ENCODE measurements around the gene PNKD.

DNA sequence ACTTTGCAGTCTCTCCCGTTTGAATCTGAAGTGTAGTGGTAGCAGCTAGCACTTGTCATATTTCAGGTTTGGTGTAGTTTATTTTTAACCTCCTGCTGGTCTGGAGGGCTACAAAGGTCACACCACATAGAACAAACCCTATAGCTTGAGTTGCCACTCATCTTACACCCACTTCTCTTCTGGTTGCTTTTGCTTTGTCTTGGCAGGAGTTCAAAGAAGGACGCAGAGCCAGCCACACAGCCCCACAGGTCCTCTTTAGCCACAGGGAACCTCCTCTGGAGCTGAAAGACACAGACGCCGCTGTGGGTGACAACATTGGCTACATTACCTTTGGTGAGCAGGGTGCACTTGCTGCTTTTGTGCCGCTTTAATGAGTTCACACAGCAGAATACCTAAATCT, 25.1 kb upstream of the PNKD start:
- TF ChIP-seq YY1 (IDR thresholded peaks at IDR 0.05; ENCODE audit: low read depth) (no peak), RAD21 (IDR thresholded peaks at IDR 0.05; ENCODE audit: low read depth) (no peak), TAF1 (IDR thresholded peaks at IDR 0.05; ENCODE audit: low read depth) (no peak), CEBPB (IDR thresholded peaks at IDR 0.05) (no peak), EP300 (IDR thresholded peaks at IDR 0.05; ENCODE audit: borderline replicate concordance) (no peak), EGR1 (IDR thresholded peaks at IDR 0.05) (no peak), TEAD4 (IDR thresholded peaks at IDR 0.05) (no peak), NFIC (IDR thresholded peaks at IDR 0.05) (no peak), TCF12 (IDR thresholded peaks at IDR 0.05; ENCODE audit: low read depth) (no peak), ZBTB7A (IDR thresholded peaks at IDR 0.05; ENCODE audit: low read depth) (no peak), CREB1 (IDR thresholded peaks at IDR 0.05; ENCODE audit: low read depth) (no peak)
- TF ChIP-seq, protein P1, sequence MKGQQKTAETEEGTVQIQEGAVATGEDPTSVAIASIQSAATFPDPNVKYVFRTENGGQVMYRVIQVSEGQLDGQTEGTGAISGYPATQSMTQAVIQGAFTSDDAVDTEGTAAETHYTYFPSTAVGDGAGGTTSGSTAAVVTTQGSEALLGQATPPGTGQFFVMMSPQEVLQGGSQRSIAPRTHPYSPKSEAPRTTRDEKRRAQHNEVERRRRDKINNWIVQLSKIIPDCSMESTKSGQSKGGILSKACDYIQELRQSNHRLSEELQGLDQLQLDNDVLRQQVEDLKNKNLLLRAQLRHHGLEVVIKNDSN (IDR thresholded peaks at IDR 0.05), result no peak
- TF ChIP-seq, protein P2, sequence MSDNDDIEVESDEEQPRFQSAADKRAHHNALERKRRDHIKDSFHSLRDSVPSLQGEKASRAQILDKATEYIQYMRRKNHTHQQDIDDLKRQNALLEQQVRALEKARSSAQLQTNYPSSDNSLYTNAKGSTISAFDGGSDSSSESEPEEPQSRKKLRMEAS (IDR thresholded peaks at IDR 0.05), result no peak
- TF ChIP-seq, protein P3, sequence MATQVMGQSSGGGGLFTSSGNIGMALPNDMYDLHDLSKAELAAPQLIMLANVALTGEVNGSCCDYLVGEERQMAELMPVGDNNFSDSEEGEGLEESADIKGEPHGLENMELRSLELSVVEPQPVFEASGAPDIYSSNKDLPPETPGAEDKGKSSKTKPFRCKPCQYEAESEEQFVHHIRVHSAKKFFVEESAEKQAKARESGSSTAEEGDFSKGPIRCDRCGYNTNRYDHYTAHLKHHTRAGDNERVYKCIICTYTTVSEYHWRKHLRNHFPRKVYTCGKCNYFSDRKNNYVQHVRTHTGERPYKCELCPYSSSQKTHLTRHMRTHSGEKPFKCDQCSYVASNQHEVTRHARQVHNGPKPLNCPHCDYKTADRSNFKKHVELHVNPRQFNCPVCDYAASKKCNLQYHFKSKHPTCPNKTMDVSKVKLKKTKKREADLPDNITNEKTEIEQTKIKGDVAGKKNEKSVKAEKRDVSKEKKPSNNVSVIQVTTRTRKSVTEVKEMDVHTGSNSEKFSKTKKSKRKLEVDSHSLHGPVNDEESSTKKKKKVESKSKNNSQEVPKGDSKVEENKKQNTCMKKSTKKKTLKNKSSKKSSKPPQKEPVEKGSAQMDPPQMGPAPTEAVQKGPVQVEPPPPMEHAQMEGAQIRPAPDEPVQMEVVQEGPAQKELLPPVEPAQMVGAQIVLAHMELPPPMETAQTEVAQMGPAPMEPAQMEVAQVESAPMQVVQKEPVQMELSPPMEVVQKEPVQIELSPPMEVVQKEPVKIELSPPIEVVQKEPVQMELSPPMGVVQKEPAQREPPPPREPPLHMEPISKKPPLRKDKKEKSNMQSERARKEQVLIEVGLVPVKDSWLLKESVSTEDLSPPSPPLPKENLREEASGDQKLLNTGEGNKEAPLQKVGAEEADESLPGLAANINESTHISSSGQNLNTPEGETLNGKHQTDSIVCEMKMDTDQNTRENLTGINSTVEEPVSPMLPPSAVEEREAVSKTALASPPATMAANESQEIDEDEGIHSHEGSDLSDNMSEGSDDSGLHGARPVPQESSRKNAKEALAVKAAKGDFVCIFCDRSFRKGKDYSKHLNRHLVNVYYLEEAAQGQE (IDR thresholded peaks at IDR 0.05; ENCODE audit: low read depth), result no peak
